ENCODE measurements around the gene POLE.

- TF ChIP-seq FOXM1 (IDR thresholded peaks at IDR 0.05; ENCODE audit: borderline replicate concordance) (no peak), ZNF384 (IDR thresholded peaks at IDR 0.05) (no peak), SUZ12 (IDR thresholded peaks at IDR 0.05) (no peak), SP1 (IDR thresholded peaks at IDR 0.05) (no peak), ARNT (IDR thresholded peaks at IDR 0.05) (no peak), LEF1 (IDR thresholded peaks at IDR 0.05; ENCODE audit: borderline replicate concordance) (no peak)
- TF ChIP-seq, protein P1, sequence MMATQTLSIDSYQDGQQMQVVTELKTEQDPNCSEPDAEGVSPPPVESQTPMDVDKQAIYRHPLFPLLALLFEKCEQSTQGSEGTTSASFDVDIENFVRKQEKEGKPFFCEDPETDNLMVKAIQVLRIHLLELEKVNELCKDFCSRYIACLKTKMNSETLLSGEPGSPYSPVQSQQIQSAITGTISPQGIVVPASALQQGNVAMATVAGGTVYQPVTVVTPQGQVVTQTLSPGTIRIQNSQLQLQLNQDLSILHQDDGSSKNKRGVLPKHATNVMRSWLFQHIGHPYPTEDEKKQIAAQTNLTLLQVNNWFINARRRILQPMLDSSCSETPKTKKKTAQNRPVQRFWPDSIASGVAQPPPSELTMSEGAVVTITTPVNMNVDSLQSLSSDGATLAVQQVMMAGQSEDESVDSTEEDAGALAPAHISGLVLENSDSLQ (IDR thresholded peaks at IDR 0.05): no peak
Measured at GRCh38 chr12:132726386-132726785, 39.2 kb upstream of the POLE start.

All from HEK293T (cell line).